Stimulated activated CD8-positive, alpha-beta memory T cell treated with anti-CD3 and anti-CD28 coated beads, Interleukin-12 subunit alpha, Interleukin-12 subunit beta, amount 100 ng/mL, for 4 hours (primary cell): Measurements from ENCODE around the gene FUZ.

Experiments
- DNase-seq: peaks from one replicate; pipeline ENCODE4 v3.0.0-alpha.2; 2020; ENCODE audit warnings: low read depth

The FUZ gene

GRCh38 chr19:49779731-49780555, 33.1 kb downstream of the FUZ start:
- DNase-seq = no peak

GRCh38 chr19:49776371-49776764, 36.7 kb downstream of the FUZ start:
- no peak for DNase-seq

DNA sequence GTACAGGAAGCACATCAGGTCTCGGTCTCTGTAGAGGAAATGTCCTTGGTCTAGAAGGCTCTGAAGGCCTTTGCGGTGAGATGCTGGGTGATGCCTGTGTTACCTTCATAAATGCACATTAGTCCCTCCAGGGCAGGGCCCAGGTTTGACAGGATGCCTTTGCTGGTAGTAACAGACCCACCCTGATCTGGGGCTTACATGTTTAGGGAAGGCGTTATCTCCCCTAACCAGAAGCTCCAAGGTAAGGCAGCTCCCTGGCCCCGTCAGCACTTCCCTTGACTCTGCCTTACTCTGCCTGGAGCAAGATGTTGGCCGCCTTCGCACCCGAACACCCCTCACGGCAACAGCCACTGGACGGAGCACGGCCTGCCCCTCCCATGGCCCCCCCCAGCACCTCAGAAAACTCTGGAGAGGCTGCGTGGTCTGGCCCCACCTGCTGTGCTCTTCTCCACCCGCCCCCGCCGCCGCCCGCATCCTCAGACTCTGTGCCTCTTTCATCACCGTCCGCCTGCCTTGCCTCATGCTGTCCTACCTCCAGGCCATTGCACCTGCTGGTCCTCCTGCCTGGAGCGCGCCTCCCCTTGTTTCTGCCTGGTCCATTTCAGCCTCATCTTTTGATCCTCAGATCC, 37.2 kb downstream of the FUZ start:
- DNase-seq = no peak

GRCh38 chr19:49774969-49775368, 38.1 kb downstream of the FUZ start:
- no peak for DNase-seq

DNA sequence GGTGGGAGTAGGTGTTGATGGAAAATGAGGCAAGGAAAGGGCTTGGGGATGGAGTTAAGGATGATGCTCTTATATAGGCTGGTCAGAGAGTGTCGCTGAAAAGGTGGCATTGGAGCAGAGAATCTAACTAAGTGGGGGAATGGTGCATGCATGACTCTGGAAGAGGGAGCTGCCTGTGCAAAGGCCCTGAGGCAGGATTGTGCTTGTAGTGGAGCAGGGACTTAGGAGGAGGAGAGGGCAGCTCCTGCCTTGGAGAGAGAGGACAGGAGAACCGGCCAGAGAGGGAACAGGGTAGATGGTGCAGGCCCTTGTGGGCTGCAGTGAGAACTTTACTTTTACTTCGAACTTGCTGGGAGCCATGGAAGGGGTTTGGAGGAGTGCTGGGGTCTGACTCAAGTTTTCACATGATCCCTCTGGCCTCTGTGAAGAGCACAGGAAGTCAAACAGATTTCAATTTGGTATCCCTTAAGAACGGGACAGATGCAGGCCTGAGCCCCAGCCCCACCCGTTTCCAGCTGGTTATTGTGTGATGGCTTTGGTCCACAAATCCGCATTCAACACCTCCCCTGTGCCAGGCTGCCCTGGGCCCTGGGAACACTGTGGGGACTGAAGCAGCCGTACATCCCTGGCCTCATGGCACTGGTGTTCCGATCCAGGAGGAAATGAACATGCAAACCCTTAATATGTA, 39.3 kb downstream of the FUZ start:
- DNase-seq = no peak

DNA sequence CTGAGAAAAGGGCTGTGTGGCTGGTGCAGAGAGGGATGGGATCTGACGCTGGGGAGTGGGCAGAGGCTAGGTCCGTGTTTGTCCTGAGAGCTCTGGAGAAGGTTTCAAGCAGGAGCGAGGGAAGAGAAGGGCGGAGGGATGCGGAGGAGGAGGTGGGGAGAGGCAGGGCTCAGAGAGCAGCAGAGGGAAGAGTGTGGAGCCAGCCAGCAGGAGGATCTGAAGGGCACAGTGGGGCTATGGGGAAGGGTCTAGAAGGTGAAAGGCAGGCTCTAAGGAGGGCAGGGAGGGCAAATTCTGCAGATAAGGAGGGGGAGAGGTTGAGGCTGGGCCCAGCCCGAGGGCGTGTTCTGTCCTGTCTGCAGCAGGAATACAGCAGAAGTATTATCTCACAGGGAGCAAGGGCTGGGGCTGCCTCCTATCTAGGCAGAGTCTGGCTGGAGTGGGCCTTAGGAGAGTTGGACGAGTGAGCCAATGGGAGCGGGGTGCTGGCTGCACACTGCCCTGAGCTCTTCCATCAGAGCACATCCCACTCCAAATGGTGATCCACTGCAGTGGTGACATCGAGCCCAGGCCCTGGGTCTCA, 40.2 kb downstream of the FUZ start:
- no peak for DNase-seq

DNA sequence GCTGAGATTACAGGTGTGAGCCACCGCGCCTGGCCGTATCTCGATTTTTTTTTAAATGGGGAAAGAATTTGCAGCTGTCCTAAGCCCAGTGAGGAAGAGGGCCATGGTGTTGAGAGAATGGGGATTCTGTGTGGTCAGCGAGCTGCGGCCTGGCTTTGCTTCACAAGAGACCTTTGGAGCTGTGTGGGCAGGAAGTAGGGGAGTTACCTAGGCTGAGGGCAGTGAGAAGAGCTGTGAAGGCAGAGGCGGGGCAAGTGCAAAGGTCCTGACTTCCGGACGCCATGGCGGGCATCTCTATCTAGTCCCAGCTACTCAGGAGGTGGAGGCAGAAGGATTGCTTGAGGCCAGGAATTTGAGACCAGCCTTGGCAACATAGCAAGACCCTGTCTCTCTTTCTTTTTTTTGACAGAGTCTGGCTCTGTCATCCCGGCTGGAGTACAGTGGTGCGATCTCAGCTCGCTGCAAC, 41.4 kb downstream of the FUZ start:
- no peak for DNase-seq

DNA sequence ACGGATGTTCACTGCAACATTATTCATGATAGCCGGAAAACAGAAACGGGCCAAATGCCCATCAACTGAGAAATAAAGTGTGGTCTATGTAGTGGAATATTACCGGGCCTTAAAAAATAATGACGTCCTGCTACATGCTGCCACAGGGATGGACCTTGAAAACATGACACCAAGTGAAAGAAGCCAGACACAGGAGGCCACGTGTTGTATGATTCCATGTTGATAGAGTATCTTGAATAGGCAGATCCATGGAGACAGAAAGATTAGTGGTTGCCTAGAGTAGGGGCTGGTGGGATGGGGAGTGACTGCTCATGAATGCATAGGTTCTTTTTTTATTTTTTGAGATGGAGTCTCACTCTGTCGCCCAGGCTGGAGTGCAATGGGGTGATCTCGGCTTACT, 42.6 kb downstream of the FUZ start:
- DNase-seq = no peak

GRCh38 chr19:49767967-49768581, 45.0 kb downstream of the FUZ start:
- no peak for DNase-seq

- no peak for DNase-seq
Observed at GRCh38 chr19:49767381-49767780, 45.7 kb downstream of the FUZ start.

DNA sequence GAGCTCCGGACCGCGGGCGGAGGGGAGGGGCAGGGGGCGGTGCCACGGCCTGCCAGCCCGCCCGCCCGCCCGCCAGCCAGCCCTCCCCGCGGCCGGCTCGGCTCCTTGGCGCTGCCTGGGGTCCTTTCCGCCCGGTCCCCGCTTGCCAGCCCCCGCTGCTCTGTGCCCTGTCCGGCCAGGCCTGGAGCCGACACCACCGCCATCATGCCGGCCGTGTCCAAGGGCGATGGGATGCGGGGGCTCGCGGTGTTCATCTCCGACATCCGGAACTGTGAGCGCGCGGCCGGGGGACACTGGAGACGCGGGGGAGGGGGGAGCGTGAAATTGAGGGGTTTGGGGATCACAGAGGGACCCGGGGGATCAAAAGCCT, 46.2 kb downstream of the FUZ start, which contains the start of gene AP2A1:
AP2A1 (plus strand) TSS at position 72 of the 370 bp plus-strand sequence; CDS start at position 205, 133 bp downstream.
- no peak for DNase-seq

GRCh38 chr19:49766007-49766929, 46.8 kb downstream of the FUZ start:
- DNase-seq = peak; percentile 98

DNA sequence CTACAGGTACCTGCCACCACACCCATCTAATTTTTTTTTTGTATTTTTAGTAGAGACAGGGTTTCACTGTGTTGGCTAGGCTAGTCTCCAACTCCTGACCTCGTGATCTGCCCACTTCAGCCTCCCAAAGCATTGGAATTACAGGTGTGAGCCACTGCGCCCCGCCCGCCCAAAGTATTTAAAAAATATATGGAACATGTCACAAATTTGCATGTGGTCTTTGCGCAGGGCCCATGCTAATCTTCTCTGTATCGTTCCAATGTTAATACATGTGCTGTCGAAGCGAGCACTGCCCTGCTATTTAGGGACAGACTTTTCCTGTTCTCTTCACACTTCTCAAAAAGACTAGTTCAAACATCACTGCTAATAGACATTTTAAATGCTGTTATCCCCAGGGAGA, 48.8 kb downstream of the FUZ start:
- DNase-seq = no peak

GRCh38 chr19:49763230-49763629, 49.9 kb downstream of the FUZ start, which contains the start of gene TSKS:
Gene TSKS, minus strand, starts transcription at chr19:49763306. Its CDS starts 59 bp downstream, at chr19:49763247.
- DNase-seq = no peak

- DNase-seq = no peak
Observed at GRCh38 chr19:49761625-49762311, 51.3 kb downstream of the FUZ start.

DNA sequence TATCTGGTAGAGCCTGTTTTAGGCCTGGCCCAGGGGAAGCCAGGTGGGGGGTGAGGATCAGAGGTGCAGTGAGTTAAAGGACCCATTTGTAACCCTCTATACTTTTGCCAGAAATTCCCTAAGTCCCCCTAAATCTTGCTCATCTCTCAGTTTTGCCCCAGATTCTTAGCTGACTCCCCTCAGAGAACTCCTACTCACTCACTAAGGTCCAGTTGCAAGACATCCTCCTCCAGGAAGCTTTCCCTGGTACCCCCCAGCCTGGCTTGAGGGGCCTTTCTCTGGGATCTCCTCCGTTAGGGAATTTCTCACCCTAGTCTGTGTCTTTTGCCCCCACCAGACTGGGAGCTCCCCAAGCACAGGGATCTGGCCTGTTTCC, 51.9 kb downstream of the FUZ start:
- no peak for DNase-seq

- no peak for DNase-seq
Observed at GRCh38 chr19:49758292-49758691, 54.8 kb downstream of the FUZ start.
